HTR-8/SVneo (cell line): ENCODE results near the gene HDC.

Experiments
- DNase-seq: peaks from one replicate; pipeline ENCODE4 v3.0.0; 2011; ENCODE audit warnings: low spot score, mixed read lengths; ENCODE audit not compliant: insufficient read length
- FAIRE-seq: peaks from 2 replicates; lab custom pipeline; 2011; peaks lifted over from hg19 to GRCh38; lab: Jason Lieb, UNC

The HDC gene

DNA sequence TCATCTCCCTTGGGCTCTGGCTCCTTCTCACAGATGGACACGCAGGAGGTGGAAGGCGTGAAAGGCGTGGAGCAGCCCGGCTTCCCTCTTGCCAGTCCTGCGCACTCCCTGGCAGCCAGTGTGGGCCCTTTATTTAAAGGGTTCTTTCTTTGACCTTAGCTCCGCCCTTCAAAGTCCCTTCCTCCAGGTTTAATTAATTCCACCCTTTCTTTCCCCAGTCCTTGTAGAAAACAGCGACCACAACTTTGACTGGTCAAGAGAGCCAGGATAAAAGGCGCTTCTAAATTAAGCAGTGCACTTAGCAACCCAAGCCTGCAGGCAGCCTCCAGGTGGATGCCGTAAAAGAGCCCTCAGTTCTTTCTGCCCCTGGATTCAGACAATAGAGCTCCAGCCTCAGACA, at the start of gene HDC:
Gene HDC, minus strand, starts transcription at position 107 of the 400 bp plus-strand sequence. Its CDS starts 103 bp downstream, at position 4.
- DNase-seq (no peak), FAIRE-seq (no peak)

DNA sequence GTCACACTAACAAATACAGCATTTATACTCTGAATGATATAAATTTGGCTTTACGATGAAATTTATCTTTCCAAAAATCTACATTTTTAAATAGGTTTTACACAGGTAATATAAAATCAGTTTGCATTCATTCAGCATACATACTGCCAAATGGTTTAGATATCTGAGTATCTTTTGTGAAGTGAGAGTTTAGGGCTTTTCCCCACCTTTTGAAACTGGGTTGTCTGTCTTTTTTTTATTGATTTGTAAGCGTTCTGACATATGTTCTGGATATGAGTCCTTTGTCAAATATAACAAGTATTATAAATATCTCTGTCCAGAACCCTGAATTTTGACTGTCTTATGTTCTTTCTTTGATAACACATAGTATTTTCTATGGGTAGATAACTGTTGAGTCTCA, 47.1 kb upstream of the HDC start:
- DNase-seq (no peak), FAIRE-seq (no peak)

- no peak for FAIRE-seq
Measured at GRCh38 chr15:50307799-50308198, 42.3 kb upstream of the HDC start.

GRCh38 chr15:50304836-50305235, 39.3 kb upstream of the HDC start:
- FAIRE-seq (no peak), DNase-seq (no peak)

More at GRCh38 chr15:50307799-50308198, 42.3 kb upstream of the HDC start:
- no peak for DNase-seq

GRCh38 chr15:50302581-50302980, 37.1 kb upstream of the HDC start:
- no peak for FAIRE-seq
- DNase-seq: no peak

- no peak for FAIRE-seq
Measured at GRCh38 chr15:50298340-50298739, 32.8 kb upstream of the HDC start.

GRCh38 chr15:50295966-50296365, 30.4 kb upstream of the HDC start:
- DNase-seq (no peak), FAIRE-seq (no peak)

More at GRCh38 chr15:50298340-50298739, 32.8 kb upstream of the HDC start:
- DNase-seq: no peak

DNA sequence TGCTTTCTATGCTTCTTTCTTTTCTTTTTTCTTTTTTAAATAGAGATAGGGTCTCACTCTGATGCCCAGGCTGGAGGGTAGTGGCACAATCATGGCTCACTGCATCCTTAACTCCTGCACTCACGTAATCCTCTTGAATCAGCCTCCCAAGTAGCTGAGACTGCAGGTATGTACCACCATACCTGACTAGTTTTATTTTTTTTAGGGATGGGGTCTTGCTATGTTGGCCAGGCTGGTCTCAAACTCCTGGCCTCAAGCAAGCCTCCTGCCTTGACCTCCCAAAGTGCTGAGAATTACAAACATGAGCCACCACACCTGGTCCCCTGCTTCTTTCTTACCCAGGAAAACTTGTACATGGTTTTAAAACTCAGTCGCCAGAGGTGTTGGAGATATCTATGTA, 24.2 kb upstream of the HDC start:
- FAIRE-seq (no peak), DNase-seq (no peak)

DNA sequence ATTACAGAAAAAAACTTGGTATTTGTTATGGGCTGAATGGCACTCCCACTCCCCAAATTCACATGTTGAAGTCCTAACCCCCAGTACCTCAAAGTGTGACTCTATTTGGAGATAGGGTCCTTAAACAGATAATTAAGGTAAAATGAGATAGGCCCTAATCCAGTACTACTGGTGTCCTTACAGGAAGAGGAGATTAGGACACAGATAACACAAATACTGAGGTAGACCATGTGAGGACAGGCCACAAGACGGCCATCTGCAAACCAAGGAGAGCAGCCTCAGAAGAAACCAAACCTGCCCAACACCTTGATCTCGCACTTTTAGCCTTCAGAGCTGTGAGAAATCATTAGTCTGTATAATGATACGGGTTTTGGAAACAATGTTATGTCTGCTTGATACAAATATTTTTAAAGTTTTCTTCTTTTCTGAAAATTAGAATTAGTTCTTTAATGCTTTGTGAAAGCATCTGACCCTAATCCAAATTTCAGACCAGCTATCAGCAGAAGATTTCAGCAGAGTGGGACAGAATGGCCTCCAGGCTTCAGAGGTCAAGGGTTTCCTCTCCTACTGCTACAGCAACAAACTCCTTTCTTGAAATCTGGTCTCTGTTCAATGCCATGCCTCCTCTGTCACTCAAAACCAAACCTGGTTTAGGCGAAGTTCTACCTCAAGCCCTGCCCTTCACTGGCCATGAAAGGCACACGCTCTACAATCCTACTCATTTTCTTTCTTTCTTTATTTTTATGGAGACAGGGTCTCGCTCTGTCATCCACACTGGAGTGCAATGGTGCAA, 22.0 kb upstream of the HDC start:
- no peak for FAIRE-seq

DNA sequence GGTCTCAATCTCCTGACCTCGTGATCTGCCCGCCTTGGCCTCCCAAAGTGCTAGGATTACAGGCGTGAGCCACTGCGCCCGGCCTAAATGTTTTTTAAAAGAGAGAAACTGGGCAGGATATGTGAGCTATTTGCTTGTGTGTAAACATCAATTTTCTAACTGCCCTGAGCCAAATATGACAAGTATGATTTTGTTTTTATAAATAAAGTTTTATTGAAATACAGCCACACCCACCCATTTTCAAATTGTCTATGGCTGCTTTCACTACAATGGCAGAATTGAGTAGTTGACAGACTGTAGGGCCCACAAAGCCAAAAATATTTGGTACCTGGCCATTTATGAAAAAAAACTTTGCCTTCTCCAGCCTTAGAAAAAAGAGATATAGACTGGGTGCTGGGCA, 15.9 kb upstream of the HDC start:
- FAIRE-seq: no peak
- DNase-seq: no peak

More for the DNA sequence above, 22.0 kb upstream of the HDC start:
- no peak for DNase-seq

DNA sequence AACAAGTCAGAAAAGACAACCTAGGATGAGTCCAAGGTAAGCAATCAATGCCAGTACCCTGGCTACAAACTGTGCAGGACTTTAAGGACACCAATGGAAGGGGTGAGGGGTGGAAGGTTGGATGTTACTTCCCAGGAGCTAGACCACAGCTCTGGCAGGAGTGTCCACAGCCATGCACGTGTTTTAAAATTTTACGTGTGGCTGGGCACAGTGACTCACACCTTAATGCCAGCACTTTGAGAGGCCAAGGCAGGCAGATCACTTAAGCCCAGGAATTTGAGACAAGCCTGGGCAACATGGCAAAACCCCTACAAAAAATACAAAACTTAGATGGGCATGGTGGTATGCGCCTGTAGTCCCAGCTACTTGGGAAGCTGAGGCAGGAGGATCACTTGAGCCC, 14.7 kb upstream of the HDC start:
- FAIRE-seq (no peak), DNase-seq (no peak)

DNA sequence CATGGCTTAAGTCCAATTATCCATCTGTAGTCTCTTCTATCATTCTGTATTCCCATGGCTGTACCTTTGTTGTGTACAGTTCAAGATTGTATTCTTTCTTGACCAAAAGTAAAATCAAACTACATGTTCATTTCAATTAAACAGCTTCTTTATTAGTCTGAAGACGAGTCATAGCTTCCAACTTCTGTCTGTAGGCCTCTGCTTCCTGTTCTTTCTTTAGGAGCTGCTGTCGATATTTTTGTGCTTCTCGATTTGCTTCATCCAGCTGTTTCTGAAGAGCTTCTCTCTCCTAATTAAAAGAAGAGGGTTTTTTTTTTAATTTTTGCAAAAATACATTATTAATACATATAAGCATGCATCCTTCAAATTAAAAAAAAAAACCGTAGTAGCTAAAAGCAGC, 13.0 kb upstream of the HDC start:
- no peak for DNase-seq
- no peak for FAIRE-seq

GRCh38 chr15:50277370-50277769, 11.8 kb upstream of the HDC start:
- DNase-seq: no peak
- FAIRE-seq: no peak

GRCh38 chr15:50275908-50276307, 10.4 kb upstream of the HDC start:
- DNase-seq: no peak
- FAIRE-seq: no peak

- DNase-seq (no peak), FAIRE-seq (no peak)
Measured at GRCh38 chr15:50275091-50275490, 9.6 kb upstream of the HDC start.

DNA sequence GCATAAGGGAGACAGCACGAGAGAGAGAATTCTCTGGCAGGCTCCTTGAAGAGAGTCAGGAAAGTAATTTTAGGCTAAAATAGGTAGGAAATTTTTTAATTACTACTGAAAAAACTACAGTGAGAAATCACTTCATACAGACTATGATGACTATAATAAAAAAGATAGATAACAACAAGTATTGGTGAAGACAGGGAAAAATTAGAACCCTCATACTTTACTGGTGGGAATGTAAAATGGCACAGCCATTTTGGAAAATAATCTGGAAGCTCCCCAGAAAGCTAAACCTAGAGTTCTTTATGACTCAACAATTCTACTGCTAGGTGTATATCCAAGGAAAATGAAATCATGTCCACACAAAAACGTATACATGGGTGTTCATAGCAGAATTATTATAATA, 2.1 kb upstream of the HDC start:
- FAIRE-seq: no peak

DNA sequence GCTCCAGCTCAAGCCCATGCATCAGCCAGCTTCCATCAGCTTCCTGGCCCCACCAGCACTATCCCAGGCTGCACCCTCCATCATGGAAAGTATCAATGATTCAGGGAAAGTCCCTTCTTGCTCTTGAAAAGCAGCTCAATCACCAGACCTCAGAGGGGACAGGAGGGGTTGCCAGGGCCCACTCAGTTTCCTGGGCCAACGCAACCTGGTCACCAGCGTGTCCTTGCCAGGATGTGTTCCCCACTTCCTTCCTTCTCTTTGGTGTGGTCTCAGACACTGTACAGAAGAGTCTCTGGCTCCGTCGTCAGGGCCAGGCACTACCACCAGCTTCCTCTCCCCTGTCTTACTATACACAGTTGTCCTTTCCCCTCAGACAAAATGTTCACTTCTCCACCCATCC, 3.0 kb downstream of the HDC start:
- FAIRE-seq (no peak), DNase-seq (no peak)

More for the DNA sequence above, 2.1 kb upstream of the HDC start:
- no peak for DNase-seq

GRCh38 chr15:50261981-50262380, 3.5 kb downstream of the HDC start:
- no peak for FAIRE-seq
- DNase-seq: no peak

- FAIRE-seq (no peak), DNase-seq (no peak)
Measured at GRCh38 chr15:50260969-50261496, 4.5 kb downstream of the HDC start.

DNA sequence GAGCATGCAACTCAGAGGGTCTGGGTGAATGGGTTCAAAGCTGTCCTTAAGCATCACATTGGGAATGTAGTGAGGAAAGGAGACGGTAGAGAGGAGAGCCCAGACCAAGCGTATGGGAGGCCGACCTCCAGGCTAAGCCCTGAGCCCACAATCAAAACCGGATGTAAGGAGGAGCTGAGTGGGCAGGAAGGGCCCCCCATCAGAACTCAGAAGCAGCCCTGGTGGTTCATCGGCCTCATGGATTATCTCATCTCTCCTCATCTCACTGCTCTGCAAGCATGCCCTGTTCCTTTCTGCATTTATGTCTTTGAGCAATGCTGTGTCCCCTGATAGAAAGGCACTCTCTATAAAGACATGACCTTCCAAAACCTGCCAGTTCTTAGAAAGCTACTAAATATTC, 6.2 kb downstream of the HDC start:
- FAIRE-seq: no peak
- DNase-seq: no peak

- DNase-seq (peak; percentile 45), FAIRE-seq (no peak)
Measured at GRCh38 chr15:50257924-50258323, 7.6 kb downstream of the HDC start.

DNA sequence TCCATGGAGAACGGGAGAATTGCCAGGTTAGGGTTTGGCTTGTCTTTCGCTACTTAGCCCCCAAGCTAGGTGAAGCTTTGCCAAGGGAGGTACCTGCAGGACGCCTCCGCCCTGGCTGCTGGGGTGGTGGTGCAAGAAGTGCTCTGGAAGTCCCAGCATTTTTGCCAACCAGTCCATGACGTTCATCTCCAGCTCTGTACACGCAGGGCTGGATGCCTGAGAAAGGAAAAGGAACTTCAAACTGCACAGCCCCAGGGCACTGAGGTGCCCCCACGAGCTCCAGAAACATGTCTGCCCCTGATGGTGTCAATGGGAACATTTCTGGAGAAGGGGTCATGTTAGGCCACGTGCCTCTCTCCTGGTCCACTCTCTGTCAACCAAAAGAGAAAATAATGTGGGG, 8.2 kb downstream of the HDC start:
- FAIRE-seq: no peak
- no peak for DNase-seq
